ENCODE data around the gene RAPGEF4. TPM values are rescaled to one million over a fixed set of nuclear protein-coding genes. Genes with fewer than 3 reads are reported as not detected.

Gene RAPGEF4
- total and polyA plus RNA-seq, 2 of the 8 experiments (the other 6 are each of a cell fraction or from before 2014, with no cell fraction given) = 1.2 to 2.6 TPM

- H3K79me1 ChIP-seq (ENCODE audit: low read depth, low read length) = no peaks in the 10 kb centered on the region
- peaks cover 0 to 3% (median 1%) of the 10 kb centered on the region in 4 experiments; a peak in 3 of 7 replicates for H3K4me1 ChIP-seq (replicated peaks in 1 of 4; ENCODE audit: control insufficient read depth in 3 of 4, insufficient read depth in 4 of 4, low read length in 3 of 4)
- H2BK120ac ChIP-seq (replicated peaks; ENCODE audit: low read depth, low read length) = no peak overlapping the region
- 0 out of 4 replicates have a peak, but pooled peaks of 1 of the 2 experiments have one; percentile 17 for TF ChIP-seq SIN3A (conservative IDR thresholded peaks at IDR 0.05 in 1 of 2, IDR thresholded peaks at IDR 0.05 in 1 of 2; ENCODE audit: low read depth in 1 of 2, low read length in 2 of 2)
- no peak for TF ChIP-seq BCL11A (IDR thresholded peaks at IDR 0.05; ENCODE audit: low read depth in 2 of 2, low read length in 2 of 2)
- TF ChIP-seq RAD21 (IDR thresholded peaks at IDR 0.05 in 1 of 2, conservative IDR thresholded peaks at IDR 0.05 in 1 of 2; ENCODE audit: low read depth in 2 of 2, low read length in 2 of 2) = no peak
- no peak overlapping the region for H4K91ac ChIP-seq (replicated peaks; ENCODE audit: insufficient read length, low read length)
- H3K27ac ChIP-seq (ENCODE audit: low read depth, low read length) = no peak overlapping the region
- no peak overlapping the region for H3K4ac ChIP-seq (replicated peaks; ENCODE audit: insufficient read length, low read depth, low read length)
- H3K9me3 ChIP-seq (ENCODE audit: insufficient read depth in 2 of 2, low read depth in 1 of 2, low read length in 1 of 2) = no peaks in the 10 kb centered on the region
- H3K4me3 ChIP-seq (ENCODE audit: extremely low read depth in 1 of 4, insufficient read depth in 2 of 4, low read depth in 3 of 4, low read length in 4 of 4) = peak overlapping the region; percentile 42 to 85 (median 78)
- H2AK5ac ChIP-seq (ENCODE audit: low read depth, low read length) = no peak overlapping the region
- H2BK20ac ChIP-seq (ENCODE audit: low read length) = no peak overlapping the region
- FAIRE-seq (no peak), DNase-seq (ENCODE audit: low read depth in 1 of 2, low spot score in 2 of 2) (no peak)
- H3K4me2 ChIP-seq (ENCODE audit: insufficient read depth in 1 of 2, low read depth in 2 of 2, low read length in 2 of 2) = peak overlapping the region; percentile 59 to 89
- H2BK5ac ChIP-seq (ENCODE audit: low read depth, low read length) = no peak overlapping the region
- peaks cover 3% of the 10 kb centered on the region for H3K23me2 ChIP-seq (ENCODE audit: low read depth, low read length)
- H4K20me1 ChIP-seq (replicated peaks in 1 of 2; ENCODE audit: control insufficient read depth in 1 of 2, insufficient read depth in 2 of 2, low read length in 2 of 2) = peaks cover 0 to 2% of the 10 kb centered on the region in 2 experiments
- peak overlapping the region in 3 of 4 experiments; percentile 75 to 88 (median 82); a peak in 5 of 7 replicates for H3K9ac ChIP-seq (replicated peaks in 1 of 4; ENCODE audit: extremely low read depth in 1 of 4, low read depth in 3 of 4, low read length in 3 of 4)
- peak overlapping the region; percentile 37; the same call in 1 of the 2 replicates for H2AFZ ChIP-seq (ENCODE audit: low read length)
- H3K56ac ChIP-seq (replicated peaks; ENCODE audit: insufficient read length, low read depth, low read length) = peak overlapping the region; percentile 37
- H2BK15ac ChIP-seq (ENCODE audit: low read length) = no peak overlapping the region
- no peak overlapping the region for H3K23ac ChIP-seq (ENCODE audit: insufficient read length)
- H3K27me3 ChIP-seq (replicated peaks in 1 of 4; ENCODE audit: control insufficient read depth in 3 of 4, extremely low read depth in 1 of 4, insufficient read depth in 3 of 4, low read length in 3 of 4) = no peaks in the 10 kb centered on the region
- H2BK12ac ChIP-seq (ENCODE audit: low read depth, low read length) = no peak overlapping the region; the same call in 1 of the 2 replicates
- 14% methylated on average over 7 of the region's 25 CpGs; no CpG with 5 or more reads in 1 of the 2 experiments for WGBS, 2 experiments (ENCODE audit: extremely low coverage in 1 of 2, insufficient coverage in 1 of 2, insufficient read length in 1 of 2, insufficient replicate concordance in 2 of 2, low coverage in 1 of 2, low lambda C conversion rate in 2 of 2, missing lambda C conversion rate in 1 of 2)
- H3K14ac ChIP-seq (ENCODE audit: insufficient read length) = no peak overlapping the region
- H4K8ac ChIP-seq (ENCODE audit: extremely low read depth, insufficient read depth, low read length) = peak overlapping the region; percentile 63; the same call in 1 of the 2 replicates
- H3K18ac ChIP-seq (ENCODE audit: extremely low read depth, low read length) = peak overlapping the region; percentile 49; the same call in 1 of the 2 replicates
- ChIA-PET CTCF (ENCODE audit: partially characterized antibody) (interaction anchor here (0.8 to 1.2 kb wide), 5 partner anchors 8 to 138 kb away, joined by 3 to 4 read pairs (median 3); no protein-coding TSS in a partner anchor), POLR2A (ENCODE audit: partially characterized antibody) (no interaction called here)
- no peaks in the 10 kb centered on the region for H3K36me3 ChIP-seq (ENCODE audit: control insufficient read depth in 2 of 4, insufficient read depth in 4 of 4, low read length in 3 of 4)
- peaks cover 0 to 3% of the 10 kb centered on the region in 2 experiments; a peak in 1 of 4 replicates for H3K79me2 ChIP-seq (ENCODE audit: control insufficient read depth in 1 of 2, insufficient read depth in 2 of 2, low read length in 2 of 2)
- H4K5ac ChIP-seq (ENCODE audit: insufficient read length, low read depth, low read length) = no peak overlapping the region
Observed at GRCh38 chr2:173075056-173075780, 339.6 kb downstream of the RAPGEF4 start.

All from H1 (cell line).